Astrocyte (in vitro differentiated cells and primary cell): Measurements from ENCODE around the gene PSMB3. TPM values are rescaled to one million over a fixed set of nuclear protein-coding genes. Genes with fewer than 3 reads are reported as not detected.

ENCODE experiments used
- DNase-seq: peaks from one replicate; pipeline ENCODE4 v3.0.0-alpha.2; 2010; ENCODE audit warnings: low read depth
- FAIRE-seq: peaks from 2 replicates; lab custom pipeline; 2011; peaks lifted over from hg19 to GRCh38; lab: Jason Lieb, UNC
- H2AFZ ChIP-seq: 2 replicates; pipeline ENCODE4 v1.6.0; 2012; ENCODE audit warnings: low read depth, low read length, inconsistent platforms
- H3K27ac ChIP-seq: 2 replicates; pipeline ENCODE4 v1.5.1; 2011; ENCODE audit warnings: low read depth, low read length, inconsistent platforms
- H3K27me3 ChIP-seq: 2 replicates; pipeline ENCODE4 v1.6.0; 2011; ENCODE audit warnings: low read length, inconsistent platforms; ENCODE audit not compliant: insufficient read depth
- H3K36me3 ChIP-seq: 2 replicates; pipeline ENCODE4 v1.5.1; 2011; ENCODE audit warnings: low read length, inconsistent platforms; ENCODE audit not compliant: insufficient read depth
- H3K4me1 ChIP-seq: 2 replicates; pipeline ENCODE4 v1.5.1; 2011; ENCODE audit warnings: low read length, inconsistent platforms; ENCODE audit not compliant: insufficient read depth
- H3K4me2 ChIP-seq: 2 replicates; pipeline ENCODE4 v1.6.0; 2012; ENCODE audit warnings: low read length, inconsistent platforms
- H3K4me3 ChIP-seq: 2 replicates; pipeline ENCODE4 v1.5.1; 2011; ENCODE audit warnings: low read depth, mild to moderate bottlenecking, low read length, inconsistent platforms; ENCODE audit not compliant: insufficient read depth
- H3K79me2 ChIP-seq: 2 replicates; pipeline ENCODE4 v1.6.0; 2012; ENCODE audit warnings: mild to moderate bottlenecking, low read length, inconsistent platforms; ENCODE audit not compliant: insufficient read depth
- H3K9ac ChIP-seq: 2 replicates; pipeline ENCODE4 v1.6.0; 2012; ENCODE audit warnings: mild to moderate bottlenecking, low read length, inconsistent platforms
- H3K9me3 ChIP-seq: 2 replicates; pipeline ENCODE4 v1.5.1; 2012; ENCODE audit warnings: low read depth, mild to moderate bottlenecking, low read length, inconsistent platforms; ENCODE audit not compliant: insufficient read depth
- H4K20me1 ChIP-seq: 2 replicates; pipeline ENCODE4 v1.6.0; 2012; ENCODE audit warnings: low read length, inconsistent platforms; ENCODE audit not compliant: insufficient read depth
- H3K27ac Mint-ChIP-seq: one replicate; pipeline ENCODE4 v1.8.0; 2021; ENCODE audit warnings: mild to moderate bottlenecking, mixed read lengths; ENCODE audit not compliant: unreplicated experiment
- H3K27me3 Mint-ChIP-seq: one replicate; pipeline ENCODE4 v1.8.0; 2021; ENCODE audit warnings: low read depth, mixed read lengths; ENCODE audit not compliant: unreplicated experiment
- H3K36me3 Mint-ChIP-seq: one replicate; pipeline ENCODE4 v1.8.0; 2021; ENCODE audit warnings: low read depth, mixed read lengths; ENCODE audit not compliant: unreplicated experiment
- H3K4me1 Mint-ChIP-seq: one replicate; pipeline ENCODE4 v1.8.0; 2021; ENCODE audit warnings: low read depth, mixed read lengths; ENCODE audit not compliant: unreplicated experiment
- H3K4me3 Mint-ChIP-seq: one replicate; pipeline ENCODE4 v1.8.0; 2021; ENCODE audit warnings: mild to moderate bottlenecking, moderate library complexity, mixed read lengths; ENCODE audit not compliant: unreplicated experiment
- H3K9me3 Mint-ChIP-seq: one replicate; pipeline ENCODE4 v1.8.0; 2021; ENCODE audit warnings: mild to moderate bottlenecking, mixed read lengths; ENCODE audit not compliant: unreplicated experiment
- CTCF ChIP-seq: IDR thresholded peaks from 2 replicates; pipeline ENCODE4 v1.5.1; 2011; ENCODE audit warnings: low read depth, mild to moderate bottlenecking, inconsistent platforms, low read length, moderate library complexity; ENCODE audit not compliant: insufficient read depth
- EZH2 ChIP-seq: IDR thresholded peaks from 2 replicates; pipeline ENCODE4 v1.6.1; 2012; ENCODE audit warnings: mild to moderate bottlenecking, low read length, inconsistent platforms; ENCODE audit not compliant: insufficient read depth
- total RNA-seq: library from RNA; stranded (reverse); gene quantifications from 2 replicates; pipeline ENCODE4 v1.2.1, GENCODE V29; 2021

PSMB3 gene
- total RNA-seq, 1 donor from 2014 or later, result 191 TPM

GRCh38 chr17:38729368-38729885 lies 23.1 kb upstream of the PSMB3 start:
- peak overlapping the region; percentile 97 for H3K4me2 ChIP-seq
- Mint-ChIP-seq H3K27ac (peak overlapping the region; percentile 69), H3K4me3 (peak overlapping the region; percentile 75), H3K4me1 (peaks cover 15% of the 10 kb centered on the region), H3K27me3 (no peaks in the 10 kb centered on the region), H3K36me3 (peaks cover 19% of the 10 kb centered on the region), H3K9me3 (no peaks in the 10 kb centered on the region)
- H3K27me3 ChIP-seq, result no peaks in the 10 kb centered on the region
- H3K27ac ChIP-seq, result no peak overlapping the region
- DNase-seq (no peak), FAIRE-seq (no peak)
- H3K4me3 ChIP-seq, result peak overlapping the region; percentile 67
- TF ChIP-seq EZH2, result no peak
- no peak for TF ChIP-seq CTCF
- H3K79me2 ChIP-seq, result no peaks in the 10 kb centered on the region
- H3K36me3 ChIP-seq, result peaks cover 1% of the 10 kb centered on the region
- no peaks in the 10 kb centered on the region for H3K9me3 ChIP-seq
- H3K9ac ChIP-seq, result peak overlapping the region; percentile 76
- H3K4me1 ChIP-seq, result peaks cover 16% of the 10 kb centered on the region
- peaks cover 36% of the 10 kb centered on the region for H4K20me1 ChIP-seq
- peak overlapping the region; percentile 96 for H2AFZ ChIP-seq

- H3K4me1 Mint-ChIP-seq, result peaks cover 15% of the 10 kb centered on the region
- peak within 1 kb of the TSS; percentile 85 for H3K4me3 Mint-ChIP-seq
- TF ChIP-seq CTCF (no peak), EZH2 (no peak)
- Histone ChIP-seq H3K9ac (peak within 1 kb of the TSS; percentile 87), H3K4me1 (peaks cover 16% of the 10 kb centered on the region), H3K36me3 (peaks cover 5% of the 10 kb centered on the region), H3K9me3 (no peaks in the 10 kb centered on the region), H3K27me3 (no peaks in the 10 kb centered on the region), H3K27ac (peak within 1 kb of the TSS; percentile 25), H2AFZ (peak within 1 kb of the TSS; percentile 96), H3K4me3 (peak within 1 kb of the TSS; percentile 67), H4K20me1 (peaks cover 42% of the 10 kb centered on the region), H3K4me2 (peak within 1 kb of the TSS; percentile 97), H3K79me2 (no peaks in the 10 kb centered on the region)
- peaks cover 20% of the 10 kb centered on the region for H3K36me3 Mint-ChIP-seq
- no peaks in the 10 kb centered on the region for H3K27me3 Mint-ChIP-seq
- no peaks in the 10 kb centered on the region for H3K9me3 Mint-ChIP-seq
- FAIRE-seq, result no peak
- H3K27ac Mint-ChIP-seq, result peak within 1 kb of the TSS; percentile 92
- peak; percentile 48 for DNase-seq
Measured at GRCh38 chr17:38729886-38730525, 22.5 kb upstream of the PSMB3 start, which contains the start of gene CISD3. TSS of gene CISD3 (plus strand) at chr17:38730341. CDS start at chr17:38730359, 18 bp downstream.
